GM18909 (cell line): ENCODE results near the gene C1S.
"Not testable (repeated sequence)": the region's sequence is repeated elsewhere in the genome, so short reads cannot be mapped to it uniquely, and the experiment has no call there.

Experiments
- ATAC-seq: cut with Tn5 transposase; IDR thresholded peaks from one replicate; pipeline ENCODE4 v1.9.1; 2021; ENCODE audit warnings: mild to moderate bottlenecking; ENCODE audit not compliant: unreplicated experiment, poor library complexity

The C1S gene

GRCh38 chr12:7060353-7060954, at the start of gene C1S:
Gene C1S (plus strand): TSS chr12:7060718. CDS start chr12:7061913, 1,195 bp downstream.
- no peak for ATAC-seq

DNA sequence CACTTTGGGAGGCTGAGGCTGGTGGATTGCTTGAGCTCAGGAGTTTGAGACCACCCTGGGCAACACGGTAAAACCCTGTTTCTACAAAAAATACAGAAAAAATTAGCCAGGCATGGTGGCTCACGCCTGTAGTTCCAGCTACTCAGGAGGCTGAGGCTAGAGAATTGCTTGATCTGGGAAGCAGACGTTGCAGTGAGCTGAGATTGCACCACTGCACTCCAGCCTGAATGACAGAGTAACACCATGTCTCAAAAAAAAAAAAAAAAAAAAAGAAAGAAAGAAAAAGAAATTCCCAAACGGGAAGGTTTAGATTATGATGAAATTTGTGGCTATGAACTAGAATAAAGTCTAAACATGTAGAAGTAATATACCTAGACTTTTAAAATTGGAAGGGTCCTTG, 49.1 kb upstream of the C1S start:
- ATAC-seq: not testable (repeated sequence)

- ATAC-seq: no peak
Measured at GRCh38 chr12:7012024-7012607, 48.4 kb upstream of the C1S start.

GRCh38 chr12:7013101-7013500, 47.4 kb upstream of the C1S start:
- no peak for ATAC-seq

DNA sequence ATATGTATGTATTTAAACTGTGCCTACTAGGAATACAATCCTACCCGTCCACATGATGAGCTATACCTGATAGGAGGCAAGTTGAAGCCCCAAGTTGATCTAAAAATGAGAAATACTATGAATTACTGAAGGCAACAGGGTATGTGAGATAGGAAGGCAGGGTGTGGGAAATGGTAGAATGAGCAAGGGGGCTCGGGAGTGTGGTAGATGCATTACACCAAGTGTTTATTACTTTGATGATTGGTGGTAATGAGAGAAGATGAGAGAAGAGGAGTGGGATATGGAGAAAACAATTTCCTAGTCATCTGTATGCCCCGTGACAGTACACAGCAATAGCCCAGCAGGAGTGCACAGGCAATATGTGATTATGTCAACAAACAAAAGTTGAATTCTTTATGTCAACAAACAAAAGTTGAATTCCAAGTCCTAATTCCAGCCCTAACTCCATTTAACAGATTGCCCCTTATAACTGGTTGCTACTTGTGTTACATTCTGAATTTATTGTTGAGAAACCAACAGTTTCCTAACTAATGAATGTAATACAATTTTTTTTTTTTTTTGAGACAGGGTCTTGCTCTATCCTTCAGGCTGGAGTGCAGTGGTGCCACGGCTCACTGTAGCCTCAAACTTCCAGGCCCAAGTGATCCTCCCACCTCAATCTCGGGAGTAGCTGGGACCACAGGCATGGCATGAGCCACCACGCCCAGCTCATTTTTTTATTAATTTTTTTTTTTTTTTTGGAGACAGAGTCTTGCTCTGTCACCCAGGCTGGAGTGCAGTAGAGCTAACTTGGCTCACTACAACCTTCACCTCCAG, 44.8 kb upstream of the C1S start:
- no peak for ATAC-seq

GRCh38 chr12:7016958-7017571, 43.5 kb upstream of the C1S start:
- ATAC-seq: no peak

DNA sequence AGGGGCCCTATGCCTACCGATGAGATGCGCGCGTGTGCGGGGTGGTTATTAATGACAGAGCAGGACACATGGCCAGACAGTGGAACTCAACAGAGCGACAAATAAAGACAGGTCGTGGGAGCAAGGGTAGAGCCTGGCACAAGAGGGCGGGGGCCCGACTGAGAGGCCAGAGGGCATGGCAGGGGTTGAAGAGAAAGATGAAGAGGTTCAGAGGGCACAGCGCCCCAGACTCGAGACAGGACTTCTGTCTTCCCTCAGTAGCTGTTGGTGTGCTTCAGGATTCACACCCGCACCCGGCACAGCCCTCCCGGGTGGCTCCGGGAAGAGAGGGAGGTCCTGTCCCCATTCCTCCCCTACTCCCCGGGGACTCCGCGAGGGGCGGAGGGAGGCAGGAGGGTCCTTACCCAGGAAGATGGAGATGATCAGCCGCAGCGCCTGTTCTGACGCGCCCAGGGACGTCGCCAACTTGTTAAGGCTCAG, 42.6 kb upstream of the C1S start:
- peak; percentile 35 for ATAC-seq

GRCh38 chr12:7018350-7019042, 42.0 kb upstream of the C1S start, which contains the start of gene LPCAT3:
Gene LPCAT3 (minus strand): TSS chr12:7018476. CDS start chr12:7018424, 52 bp downstream.
- peak; percentile 91 for ATAC-seq

DNA sequence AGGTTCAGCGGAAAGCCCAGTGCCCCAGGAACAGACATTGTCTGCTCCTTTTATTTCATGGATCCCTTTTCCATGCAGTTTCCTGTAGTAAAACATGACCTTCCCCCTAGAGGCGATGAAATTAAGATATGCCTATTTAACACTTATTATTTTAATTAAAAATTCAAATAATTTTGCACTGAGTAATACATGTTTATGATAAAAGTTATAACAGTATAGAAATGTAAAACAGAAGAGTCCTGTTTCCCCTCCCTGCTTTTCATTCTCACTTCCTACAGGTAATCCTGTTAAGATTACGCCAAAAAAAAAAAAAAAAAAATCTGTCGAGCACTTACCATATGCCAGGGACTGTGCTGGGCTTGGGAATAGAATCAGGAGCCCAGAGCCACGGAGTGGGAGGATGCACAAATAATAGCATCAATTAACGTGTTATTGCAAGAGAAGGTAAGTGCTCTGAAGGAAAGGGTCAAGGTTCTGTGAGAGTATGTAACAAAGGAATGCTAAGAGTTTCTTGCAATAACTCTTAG, 41.4 kb upstream of the C1S start:
- no peak for ATAC-seq

DNA sequence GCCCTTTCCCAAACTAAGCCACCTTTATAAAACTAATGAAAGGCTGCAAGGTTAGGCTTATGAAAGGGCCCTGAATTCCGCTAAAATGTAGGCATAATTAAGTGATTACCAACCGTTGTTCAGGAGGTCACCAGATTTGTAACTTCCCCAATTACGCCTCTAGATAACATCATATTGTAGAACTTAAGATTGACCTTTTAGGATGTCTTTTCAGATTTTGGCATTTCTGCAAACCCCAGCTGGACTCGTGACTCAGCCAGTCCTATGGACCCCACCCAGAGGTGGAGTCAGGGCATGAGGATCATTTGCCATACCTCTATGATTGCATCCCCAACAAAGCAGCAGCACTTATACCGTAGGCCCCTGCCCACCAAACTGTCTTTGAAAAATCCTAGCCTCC, 38.6 kb upstream of the C1S start:
- ATAC-seq: no peak

DNA sequence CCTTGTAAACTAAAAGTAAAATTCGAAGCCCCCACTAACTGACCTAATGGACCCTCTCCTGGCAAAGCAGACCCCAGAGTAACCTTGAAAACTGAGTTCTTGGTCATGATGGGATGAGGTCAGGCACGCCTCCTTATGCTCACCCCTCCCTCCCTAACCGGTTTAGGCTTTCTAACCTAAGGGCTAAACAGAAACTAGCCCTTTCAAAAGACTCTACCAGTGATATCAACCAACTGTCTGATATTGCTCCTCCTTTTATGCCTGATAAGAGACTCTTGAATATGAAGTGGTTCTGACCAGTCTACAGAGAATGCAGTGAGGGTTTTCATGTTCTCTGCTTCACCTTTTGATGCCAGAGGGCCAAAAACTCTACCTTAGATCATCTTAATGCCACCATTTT, 37.4 kb upstream of the C1S start:
- ATAC-seq: no peak

DNA sequence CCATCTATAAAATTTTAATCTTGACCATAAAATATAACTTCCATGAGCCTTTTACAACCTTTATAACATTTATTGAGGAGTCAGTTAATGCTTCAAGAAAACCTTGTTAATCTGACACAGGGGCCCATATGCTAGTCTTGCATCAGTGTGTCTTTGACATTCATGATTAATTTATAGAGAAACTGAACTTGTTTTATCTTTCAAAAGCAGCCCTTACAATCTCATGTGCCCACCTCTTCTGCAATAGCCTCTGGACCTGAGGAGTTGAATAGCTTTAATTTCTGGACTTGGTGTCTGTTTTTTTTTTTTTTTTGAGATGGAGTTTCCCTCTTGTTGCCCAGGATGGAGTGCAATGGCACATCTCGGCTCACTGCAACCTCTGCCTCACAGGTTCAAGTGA, 33.7 kb upstream of the C1S start:
- no peak for ATAC-seq

- ATAC-seq: no peak
Measured at GRCh38 chr12:7031306-7031705, 29.2 kb upstream of the C1S start.

GRCh38 chr12:7032990-7033389, 27.5 kb upstream of the C1S start:
- ATAC-seq: no peak

DNA sequence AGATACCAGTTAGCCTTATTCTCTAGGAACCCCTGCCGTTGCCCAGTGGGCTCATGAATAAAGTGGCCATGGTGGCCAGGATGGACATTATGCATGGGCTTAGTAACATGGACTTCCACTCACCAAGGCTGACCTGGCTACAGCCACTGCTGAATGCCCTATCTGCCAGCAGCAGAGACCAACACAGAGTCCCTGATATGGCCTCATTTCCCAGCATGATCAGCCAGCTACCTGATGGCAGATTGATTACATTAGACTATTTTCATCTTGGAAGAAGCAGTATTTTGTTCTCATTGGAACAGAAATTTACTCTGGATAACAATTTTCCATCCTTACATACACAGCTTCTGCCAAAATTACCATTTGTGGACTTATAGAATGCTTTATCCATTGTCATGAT, 26.1 kb upstream of the C1S start:
- no peak for ATAC-seq

DNA sequence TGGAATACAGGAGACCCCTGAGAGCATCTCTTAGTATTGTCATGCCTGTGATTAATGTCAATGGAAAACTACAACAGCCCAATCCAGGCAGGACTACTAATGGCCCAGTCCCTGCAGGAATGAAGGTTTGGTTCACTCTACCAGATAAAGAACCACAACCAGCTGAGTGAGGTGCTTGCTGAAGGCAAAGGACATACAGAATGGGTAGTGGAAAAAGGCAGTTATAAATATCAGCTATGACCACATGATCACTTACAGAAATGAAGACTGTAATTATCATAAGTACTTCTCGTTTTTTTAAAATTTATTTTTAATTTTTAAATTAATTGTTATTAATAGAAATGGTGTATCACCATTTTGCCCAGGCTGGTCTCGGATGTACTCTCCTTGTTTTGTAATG, 25.1 kb upstream of the C1S start:
- no peak for ATAC-seq

GRCh38 chr12:7037411-7037810, 23.1 kb upstream of the C1S start:
- ATAC-seq: not testable (repeated sequence)

- no peak for ATAC-seq
Measured at GRCh38 chr12:7038591-7038990, 21.9 kb upstream of the C1S start.

GRCh38 chr12:7039403-7039802, 21.1 kb upstream of the C1S start:
- ATAC-seq: no peak

- no peak for ATAC-seq
Measured at GRCh38 chr12:7042842-7043241, 17.7 kb upstream of the C1S start.
